PC-3 (cell line): ENCODE measurements around the gene FBXO17. TPM values are rescaled to one million over a fixed set of nuclear protein-coding genes. Genes with fewer than 3 reads are reported as not detected.

ENCODE experiments used
- ATAC-seq: fragments of 200-7000 bp; cut with Tn5 transposase; 2 replicates; pipeline ENCODE4 v1.9.1; 2020; ENCODE audit warnings: mild to moderate bottlenecking, moderate library complexity
- BruUV-seq: library from RNA; stranded (reverse); fragments of 400-500 nt; replicated peaks from 2 replicates; lab custom pipeline; 2021; lab: Mats Ljungman, UMichigan
- CTCF ChIA-PET: fragments of 300-600 bp; sonication (Branson Sonifier 250); formaldehyde crosslinking; loops from one replicate; lab custom pipeline; 2022; ENCODE audit warnings: antibody characterized with exemption; lab: Charles Lee
- POLR2A ChIA-PET: fragments of 300-600 bp; sonication (Branson Sonifier 250); formaldehyde crosslinking; loops from one replicate; lab custom pipeline; 2022; ENCODE audit warnings: antibody characterized with exemption; ENCODE audit not compliant: unreplicated experiment; lab: Charles Lee
- DNase-seq: peaks from one replicate; pipeline ENCODE4 v3.0.0-alpha.2; 2015
- H2AFZ ChIP-seq: fragments of 300-600 bp; sonication (generic); 2 replicates; pipeline ENCODE4 v1.6.0; 2016; ENCODE audit warnings: antibody characterized with exemption, low read length
- H3F3A ChIP-seq: fragments of 300-600 bp; sonication (generic); one replicate; pipeline ENCODE4 v1.6.0; 2017; ENCODE audit warnings: antibody characterized with exemption, low read length, control low read depth, mild to moderate bottlenecking; ENCODE audit not compliant: unreplicated experiment
- H3K27ac ChIP-seq: fragments of 300-600 bp; sonication (generic); 2 replicates; pipeline ENCODE4 v1.5.1; 2016; ENCODE audit warnings: mild to moderate bottlenecking, low read length
- H3K27me3 ChIP-seq: fragments of 300-600 bp; sonication (generic); 2 replicates; pipeline ENCODE4 v1.6.1; 2016; ENCODE audit warnings: low read length, mixed read lengths
- H3K36me3 ChIP-seq: fragments of 300-600 bp; sonication (generic); 2 replicates; pipeline ENCODE4 v1.6.1; 2016; ENCODE audit warnings: low read depth, mixed run types, low read length, mixed read lengths
- H3K4me1 ChIP-seq: fragments of 300-600 bp; sonication (generic); 2 replicates; pipeline ENCODE4 v1.5.1; 2016; ENCODE audit warnings: low read length; ENCODE audit not compliant: insufficient read depth
- H3K4me2 ChIP-seq: fragments of 300-600 bp; sonication (generic); 2 replicates; pipeline ENCODE4 v1.6.0; 2016; ENCODE audit warnings: low read length
- H3K4me3 ChIP-seq: fragments of 300-600 bp; sonication (generic); 2 replicates; pipeline ENCODE4 v1.5.1; 2016; ENCODE audit warnings: mild to moderate bottlenecking, low read length, mixed read lengths
- H3K79me2 ChIP-seq: fragments of 300-600 bp; sonication (generic); 2 replicates; pipeline ENCODE4 v1.6.1; 2017; ENCODE audit warnings: low read length, mixed read lengths
- H3K9ac ChIP-seq: fragments of 300-600 bp; sonication (generic); 2 replicates; pipeline ENCODE4 v1.6.0; 2016; ENCODE audit warnings: mild to moderate bottlenecking, low read length
- H3K9me2 ChIP-seq: fragments of 300-600 bp; sonication (generic); replicated peaks from 2 replicates; pipeline ENCODE4 v1.6.1; 2016; ENCODE audit warnings: mixed run types, low read length, mixed read lengths
- H3K9me3 ChIP-seq: fragments of 300-600 bp; sonication (generic); 2 replicates; pipeline ENCODE4 v1.6.1; 2016; ENCODE audit warnings: low read length, mixed read lengths
- H4K20me1 ChIP-seq: fragments of 300-600 bp; sonication (generic); 2 replicates; pipeline ENCODE4 v1.6.1; 2016; ENCODE audit warnings: low read length, mixed read lengths
- CTCF ChIP-seq: fragments of 300-600 bp; sonication (generic); conservative IDR thresholded peaks from 2 replicates; pipeline ENCODE4 v1.5.1; 2017; ENCODE audit warnings: antibody characterized with exemption, low read depth, mild to moderate bottlenecking, low read length
- EZH2 ChIP-seq: fragments of 300-600 bp; sonication (generic); IDR thresholded peaks from one replicate; pipeline ENCODE4 v1.6.1; 2017; ENCODE audit warnings: antibody characterized with exemption, mild to moderate bottlenecking, low read length; ENCODE audit not compliant: unreplicated experiment
- EZH2phosphoT487 ChIP-seq: fragments of 300-600 bp; sonication (generic); IDR thresholded peaks from 2 replicates; pipeline ENCODE4 v1.6.1; 2018; ENCODE audit warnings: mild to moderate bottlenecking, antibody characterized with exemption, low read length, borderline replicate concordance
- intact Hi-C: fragments of 100-400 bp; cut with micrococcal nuclease; formaldehyde crosslinking; loops from 2 replicates; pipeline ENCODE4 v1.9.0; 2023
- total RNA-seq: library from RNA; depleted of rRNA; stranded (reverse); fragments of >200 nt; gene quantifications from 2 replicates; pipeline ENCODE4 v1.2.3, GENCODE V29; 2014

FBXO17 gene
- total RNA-seq, 1 experiment from 2014 or later, result not detected

DNA sequence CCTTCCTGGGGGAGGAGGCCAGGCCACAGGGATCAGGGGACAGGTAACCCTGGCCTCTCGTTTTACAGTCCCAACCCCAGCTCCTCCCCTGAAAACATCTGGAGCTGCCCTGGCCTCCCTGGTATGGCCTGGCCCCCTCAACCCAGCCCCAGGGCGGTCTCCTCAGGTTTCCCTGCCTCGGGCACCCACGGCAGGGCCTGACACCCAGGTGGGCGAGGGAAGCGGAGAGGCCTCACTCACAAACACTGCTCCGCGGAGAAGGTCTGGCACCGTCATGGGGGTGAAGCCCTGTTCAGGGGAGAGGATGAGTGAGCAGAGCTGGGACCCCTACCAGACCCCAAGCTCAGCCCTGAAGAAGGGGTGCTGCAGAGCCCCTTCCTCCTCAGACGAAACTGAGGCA is 57.0 kb downstream of the FBXO17 start:
- Histone ChIP-seq H3K79me2 (no peaks in the 10 kb centered on the region), H3F3A (no peaks in the 10 kb centered on the region), H3K27ac (no peak overlapping the region), H3K9me3 (no peaks in the 10 kb centered on the region), H3K36me3 (no peaks in the 10 kb centered on the region), H4K20me1 (no peaks in the 10 kb centered on the region), H3K9ac (no peak overlapping the region), H2AFZ (no peak overlapping the region), H3K9me2 (no peaks in the 10 kb centered on the region), H3K4me3 (no peak overlapping the region), H3K27me3 (no peaks in the 10 kb centered on the region), H3K4me1 (no peaks in the 10 kb centered on the region), H3K4me2 (no peak overlapping the region)
- no TSS peak for BruUV-seq
- ChIA-PET POLR2A (no interaction called here), CTCF (no interaction called here)
- no peak for ATAC-seq
- intact Hi-C loops, result no loop called here
- TF ChIP-seq CTCF (no peak), EZH2phosphoT487 (no peak), EZH2 (no peak)
- DNase-seq, result no peak

GRCh38 chr19:38917921-38918491 is 57.5 kb downstream of the FBXO17 start:
- ChIA-PET POLR2A (no interaction called here), CTCF (no interaction called here)
- no peaks in the 10 kb centered on the region for H3K4me1 ChIP-seq
- no TSS peak for BruUV-seq
- DNase-seq (peak; percentile 5), ATAC-seq (peak; percentile 61)
- no peak overlapping the region for H3K4me3 ChIP-seq
- no peak overlapping the region for H2AFZ ChIP-seq
- no peaks in the 10 kb centered on the region for H3K9me3 ChIP-seq
- H4K20me1 ChIP-seq, result no peaks in the 10 kb centered on the region
- no peak overlapping the region for H3K4me2 ChIP-seq
- H3K9me2 ChIP-seq, result no peaks in the 10 kb centered on the region
- no peaks in the 10 kb centered on the region for H3K36me3 ChIP-seq
- no peaks in the 10 kb centered on the region for H3K79me2 ChIP-seq
- H3F3A ChIP-seq, result no peaks in the 10 kb centered on the region
- no peaks in the 10 kb centered on the region for H3K27me3 ChIP-seq
- H3K9ac ChIP-seq, result no peak overlapping the region
- TF ChIP-seq EZH2, result no peak
- TF ChIP-seq CTCF, result 0 out of 2 replicates have a peak, but pooled peaks have one; percentile 26
- no peak overlapping the region for H3K27ac ChIP-seq
- intact Hi-C loops, result no loop called here

GRCh38 chr19:38917516-38917915 is 58.0 kb downstream of the FBXO17 start:
- ChIA-PET POLR2A (no interaction called here), CTCF (no interaction called here)
- H3K9ac ChIP-seq, result no peak overlapping the region
- no peak overlapping the region for H2AFZ ChIP-seq
- H3K27me3 ChIP-seq, result no peaks in the 10 kb centered on the region
- no peaks in the 10 kb centered on the region for H3F3A ChIP-seq
- no peak overlapping the region for H3K4me2 ChIP-seq
- no peaks in the 10 kb centered on the region for H3K36me3 ChIP-seq
- DNase-seq, result no peak
- H3K9me3 ChIP-seq, result no peaks in the 10 kb centered on the region
- no peaks in the 10 kb centered on the region for H3K79me2 ChIP-seq
- no peaks in the 10 kb centered on the region for H3K4me1 ChIP-seq
- no peaks in the 10 kb centered on the region for H4K20me1 ChIP-seq
- intact Hi-C loops, result no loop called here
- TF ChIP-seq EZH2phosphoT487, result no peak
- TF ChIP-seq CTCF, result no peak
- TF ChIP-seq EZH2, result no peak
- no peak for ATAC-seq
- no peak overlapping the region for H3K27ac ChIP-seq
- no TSS peak for BruUV-seq
- no peak overlapping the region for H3K4me3 ChIP-seq
- no peaks in the 10 kb centered on the region for H3K9me2 ChIP-seq
